AG04449 (cell line): ENCODE results near the gene NTN5.

Experiments used
- CTCF ChIA-PET: fragments of 350-600 bp; formaldehyde crosslinking; extraction: SDS; loops from one replicate; lab custom pipeline; 2021; ENCODE audit warnings: antibody characterized with exemption; lab: Yijun Ruan, JAX
- POLR2A ChIA-PET: fragments of 400-600, 350-600 bp; formaldehyde crosslinking; extraction: SDS; loops from one replicate; lab custom pipeline; 2020; ENCODE audit warnings: antibody characterized with exemption, inconsistent platforms; lab: Yijun Ruan, JAX
- DNase-seq: peaks from one replicate; pipeline ENCODE4 v3.0.0-alpha.2; 2010; ENCODE audit warnings: low read depth, low spot score
- H3K4me3 ChIP-seq: 2 replicates; pipeline ENCODE4 v1.5.1; 2011; ENCODE audit warnings: low read depth, mild to moderate bottlenecking, control low read depth, low read length
- TF ChIP-seq, protein P1 (sequence below): IDR thresholded peaks from one replicate; pipeline ENCODE4 v1.5.1; 2011; ENCODE audit warnings: mild to moderate bottlenecking, moderate library complexity, low read length, control low read depth, inconsistent platforms; ENCODE audit not compliant: insufficient read depth; ENCODE audit errors: missing control alignments

Gene NTN5

DNA sequence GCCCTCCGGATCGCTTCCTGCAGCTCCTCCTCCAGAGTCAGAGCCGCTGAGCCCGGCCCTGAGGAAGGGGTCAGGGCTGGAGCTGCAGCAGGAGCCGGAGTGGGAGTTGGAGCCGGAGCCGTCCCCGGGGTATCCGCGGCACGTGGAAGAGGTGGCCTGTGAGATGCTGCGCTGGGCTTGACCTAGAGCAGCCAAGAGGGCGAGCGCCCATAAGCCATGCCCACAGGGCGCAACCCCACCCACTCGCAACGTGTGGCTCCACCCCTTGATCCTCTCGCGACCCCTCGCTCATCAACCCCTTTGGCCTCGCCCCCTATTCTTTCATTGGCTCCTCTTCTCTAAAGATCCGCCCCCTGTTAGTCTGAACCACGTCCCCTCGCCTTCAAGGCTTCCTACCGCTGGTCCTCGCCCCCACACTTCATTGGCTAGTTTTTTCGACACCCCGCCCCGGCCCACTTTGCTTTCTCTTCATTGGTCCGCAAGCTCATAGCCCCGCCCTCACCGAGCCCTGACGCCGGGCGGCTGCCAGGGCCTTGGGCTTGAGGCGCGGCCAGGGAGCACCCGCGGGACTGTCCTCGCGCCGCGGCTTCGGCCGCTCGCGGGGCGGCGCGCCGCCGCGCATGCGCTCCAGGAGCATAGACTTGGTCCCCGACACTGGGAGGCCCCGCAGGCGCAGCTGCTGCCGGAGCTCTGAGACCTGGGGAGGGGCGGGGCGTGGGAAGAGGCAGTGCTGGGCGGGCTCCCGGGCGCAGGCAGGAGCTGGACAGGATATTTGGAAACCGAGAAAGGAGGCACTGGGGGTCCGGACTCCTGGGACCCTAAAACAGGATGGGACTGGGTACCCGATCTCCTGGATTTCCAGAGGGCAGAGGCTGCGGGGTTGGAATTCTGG is 41.3 kb upstream of the NTN5 start:
- CTCF ChIA-PET, result interaction anchor here (0.7 to 3.5 kb wide), 5 partner anchors 12 to 128 kb away, joined by 3 to 23 read pairs (median 5); partner anchors contain the start of gene FUT2
- TF ChIP-seq, protein P1, sequence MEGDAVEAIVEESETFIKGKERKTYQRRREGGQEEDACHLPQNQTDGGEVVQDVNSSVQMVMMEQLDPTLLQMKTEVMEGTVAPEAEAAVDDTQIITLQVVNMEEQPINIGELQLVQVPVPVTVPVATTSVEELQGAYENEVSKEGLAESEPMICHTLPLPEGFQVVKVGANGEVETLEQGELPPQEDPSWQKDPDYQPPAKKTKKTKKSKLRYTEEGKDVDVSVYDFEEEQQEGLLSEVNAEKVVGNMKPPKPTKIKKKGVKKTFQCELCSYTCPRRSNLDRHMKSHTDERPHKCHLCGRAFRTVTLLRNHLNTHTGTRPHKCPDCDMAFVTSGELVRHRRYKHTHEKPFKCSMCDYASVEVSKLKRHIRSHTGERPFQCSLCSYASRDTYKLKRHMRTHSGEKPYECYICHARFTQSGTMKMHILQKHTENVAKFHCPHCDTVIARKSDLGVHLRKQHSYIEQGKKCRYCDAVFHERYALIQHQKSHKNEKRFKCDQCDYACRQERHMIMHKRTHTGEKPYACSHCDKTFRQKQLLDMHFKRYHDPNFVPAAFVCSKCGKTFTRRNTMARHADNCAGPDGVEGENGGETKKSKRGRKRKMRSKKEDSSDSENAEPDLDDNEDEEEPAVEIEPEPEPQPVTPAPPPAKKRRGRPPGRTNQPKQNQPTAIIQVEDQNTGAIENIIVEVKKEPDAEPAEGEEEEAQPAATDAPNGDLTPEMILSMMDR, result no peak

DNA sequence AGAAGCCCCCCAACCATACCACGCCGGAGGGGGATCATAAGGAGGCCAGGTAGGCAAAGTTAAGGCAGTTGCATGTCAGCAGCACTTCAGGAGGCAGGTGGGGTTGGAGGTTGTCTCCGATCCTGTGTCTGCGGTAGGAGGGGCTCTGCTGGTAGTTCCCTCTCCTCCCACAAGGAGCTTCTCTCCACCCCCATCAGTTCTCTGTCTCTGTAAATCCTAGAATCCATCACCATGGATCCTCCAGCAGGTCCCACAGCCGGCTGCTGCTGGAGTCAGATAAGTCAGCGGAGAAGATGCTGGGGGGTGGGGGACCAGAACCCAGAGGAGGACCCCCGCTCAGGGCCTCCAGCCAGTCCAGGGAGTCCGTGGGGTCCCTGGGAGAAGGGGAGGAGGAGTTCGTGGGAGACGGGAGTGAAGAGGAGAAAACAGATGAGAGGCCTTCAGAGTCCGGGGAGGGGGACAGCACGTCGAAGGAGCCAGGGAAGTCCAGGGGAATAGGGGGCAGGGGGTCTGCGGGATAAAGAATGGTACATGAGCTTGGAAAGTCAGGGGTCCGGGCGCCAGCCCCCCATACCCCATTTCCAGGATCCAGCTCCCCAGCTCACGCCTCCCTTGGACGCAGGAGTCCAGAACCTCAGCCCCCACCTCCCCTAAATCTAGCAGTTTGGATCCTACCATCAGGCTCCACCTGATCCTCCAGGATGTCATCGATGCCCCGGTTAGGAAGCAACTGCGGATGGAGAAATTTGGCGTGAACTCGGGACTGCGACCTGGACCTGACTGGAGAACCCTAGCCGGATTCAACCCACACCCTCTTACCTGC is 40.4 kb upstream of the NTN5 start:
- ChIA-PET CTCF (interaction anchor here (0.7 to 3.5 kb wide), 7 partner anchors 11 to 68 kb away, joined by 3 to 23 read pairs (median 3); partner anchors contain the start of gene FUT2), POLR2A (interaction anchor here (1.8 kb wide), 1 partner anchor 13 kb away, joined by 7 read pairs; no protein-coding TSS in a partner anchor)
- TF ChIP-seq, protein P1, result peak; percentile 50
- H3K4me3 ChIP-seq, result peak overlapping the region; percentile 82
- DNase-seq, result no peak

More for the DNA sequence above, 41.3 kb upstream of the NTN5 start:
- peak; percentile 93 for DNase-seq
- peak overlapping the region; percentile 82 for H3K4me3 ChIP-seq
- POLR2A ChIA-PET, result interaction anchor here (0.5 to 1.8 kb wide), 2 partner anchors 14 to 56 kb away, joined by 3 to 7 read pairs; no protein-coding TSS in a partner anchor

DNA sequence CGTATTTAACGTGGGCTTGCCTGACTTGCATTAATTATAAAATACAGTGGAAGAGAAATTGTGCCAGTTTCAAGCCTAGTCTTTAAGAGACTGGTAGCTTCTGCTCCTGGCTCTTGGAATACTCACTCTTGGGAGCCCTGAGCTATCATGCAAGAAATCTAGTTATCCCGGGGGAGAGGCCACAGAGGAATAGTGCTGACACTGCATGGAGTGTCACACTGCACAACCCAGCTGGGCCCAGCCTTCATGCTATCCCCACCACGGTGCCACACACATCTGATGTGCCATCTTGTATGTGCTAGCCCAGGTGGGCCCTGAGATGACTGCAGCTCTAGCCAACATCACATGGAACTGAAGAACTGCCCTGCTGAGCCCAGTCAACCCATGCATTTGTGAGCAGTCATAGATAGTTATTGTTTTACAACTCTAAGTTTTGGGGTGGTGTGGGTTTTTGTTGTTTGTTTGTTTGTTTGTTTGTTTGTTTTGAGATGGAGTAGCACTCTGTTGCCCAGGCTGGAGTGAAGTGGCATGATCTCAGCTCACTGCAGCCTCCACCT is 38.4 kb upstream of the NTN5 start:
- no peak overlapping the region for H3K4me3 ChIP-seq
- POLR2A ChIA-PET, result no interaction called here
- CTCF ChIA-PET, result interaction anchor here (1.2 kb wide), 1 partner anchor 22 kb away, joined by 3 read pairs; no protein-coding TSS in a partner anchor
- TF ChIP-seq, protein P1, result no peak
- DNase-seq, result no peak

DNA sequence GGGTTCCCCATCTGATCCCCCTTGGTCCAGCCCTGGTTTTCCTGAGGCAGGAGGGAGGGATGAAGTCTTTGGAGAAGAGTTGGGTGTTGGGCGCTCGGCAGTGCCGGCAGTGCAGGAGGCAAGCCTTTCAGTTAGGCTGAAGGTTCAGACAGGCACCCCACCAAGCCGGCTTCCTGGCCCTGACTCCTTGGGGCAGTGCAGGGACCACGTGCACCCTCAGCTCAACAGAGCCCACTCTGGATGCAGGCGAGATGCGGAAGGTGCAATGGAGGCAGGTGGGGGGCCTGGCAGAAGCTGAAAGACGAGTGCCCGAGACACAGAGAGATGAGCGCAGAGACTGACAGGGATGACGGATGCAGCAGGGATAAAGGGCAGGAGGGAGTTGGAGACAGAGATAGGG is 35.7 kb upstream of the NTN5 start:
- DNase-seq, result no peak
- CTCF ChIA-PET, result no interaction called here
- POLR2A ChIA-PET, result no interaction called here
- TF ChIP-seq, protein P1, result no peak
- no peak overlapping the region for H3K4me3 ChIP-seq

DNA sequence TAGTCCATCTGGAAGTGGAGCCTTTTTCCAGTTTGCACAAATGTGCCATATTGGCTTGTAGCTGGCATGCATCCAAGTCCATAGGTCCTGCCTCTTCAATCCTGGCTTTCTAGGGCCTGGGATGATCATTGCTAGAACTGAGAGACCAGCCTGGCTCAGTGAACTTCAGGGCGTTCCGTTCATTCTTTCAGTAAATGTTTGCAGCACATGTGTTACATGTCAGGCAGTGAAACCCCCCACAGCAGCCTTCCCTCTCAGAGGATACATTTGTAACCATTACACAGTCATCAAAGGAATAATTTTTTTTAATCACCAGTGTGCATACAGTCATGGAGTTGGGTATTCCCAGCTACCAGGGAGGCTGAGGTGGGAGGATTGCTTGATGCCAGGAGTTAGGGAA is 32.6 kb upstream of the NTN5 start:
- DNase-seq, result no peak
- no peak overlapping the region for H3K4me3 ChIP-seq
- TF ChIP-seq, protein P1, result no peak
- ChIA-PET POLR2A (no interaction called here), CTCF (interaction anchor here (0.9 to 1.5 kb wide), 2 partner anchors 30 to 131 kb away, joined by 3 to 5 read pairs; partner anchors contain the start of gene HSD17B14)
